ENCODE measurements around the gene TSPAN18. TPM values are rescaled to one million over a fixed set of nuclear protein-coding genes. Genes with fewer than 3 reads are reported as not detected.

The TSPAN18 gene
- total RNA-seq, 3 donors from 2014 or later = 1.0 to 2.0 (median 1.8) TPM

- no peak for DNase-seq (ENCODE audit: low spot score in 2 of 2)
- Histone ChIP-seq H3K36me3 (no peaks in the 10 kb centered on the region), H3K27ac (no peak overlapping the region), H3K4me1 (no peaks in the 10 kb centered on the region), H3K4me3 (no peak overlapping the region), H3K27me3 (no peaks in the 10 kb centered on the region), H3K9me3 (no peaks in the 10 kb centered on the region)
- intact Hi-C loops (cut with DNase I; ENCODE audit: low total_unique reads) = no loop called here
- TF ChIP-seq POLR2AphosphoS5 (IDR thresholded peaks at IDR 0.05) (no peak), POLR2A (IDR thresholded peaks at IDR 0.05) (no peak)
- TF ChIP-seq, protein P1, sequence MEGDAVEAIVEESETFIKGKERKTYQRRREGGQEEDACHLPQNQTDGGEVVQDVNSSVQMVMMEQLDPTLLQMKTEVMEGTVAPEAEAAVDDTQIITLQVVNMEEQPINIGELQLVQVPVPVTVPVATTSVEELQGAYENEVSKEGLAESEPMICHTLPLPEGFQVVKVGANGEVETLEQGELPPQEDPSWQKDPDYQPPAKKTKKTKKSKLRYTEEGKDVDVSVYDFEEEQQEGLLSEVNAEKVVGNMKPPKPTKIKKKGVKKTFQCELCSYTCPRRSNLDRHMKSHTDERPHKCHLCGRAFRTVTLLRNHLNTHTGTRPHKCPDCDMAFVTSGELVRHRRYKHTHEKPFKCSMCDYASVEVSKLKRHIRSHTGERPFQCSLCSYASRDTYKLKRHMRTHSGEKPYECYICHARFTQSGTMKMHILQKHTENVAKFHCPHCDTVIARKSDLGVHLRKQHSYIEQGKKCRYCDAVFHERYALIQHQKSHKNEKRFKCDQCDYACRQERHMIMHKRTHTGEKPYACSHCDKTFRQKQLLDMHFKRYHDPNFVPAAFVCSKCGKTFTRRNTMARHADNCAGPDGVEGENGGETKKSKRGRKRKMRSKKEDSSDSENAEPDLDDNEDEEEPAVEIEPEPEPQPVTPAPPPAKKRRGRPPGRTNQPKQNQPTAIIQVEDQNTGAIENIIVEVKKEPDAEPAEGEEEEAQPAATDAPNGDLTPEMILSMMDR (IDR thresholded peaks at IDR 0.05) = no peak
Measured at GRCh38 chr11:44792171-44792570, 65.4 kb downstream of the TSPAN18 start.

DNA sequence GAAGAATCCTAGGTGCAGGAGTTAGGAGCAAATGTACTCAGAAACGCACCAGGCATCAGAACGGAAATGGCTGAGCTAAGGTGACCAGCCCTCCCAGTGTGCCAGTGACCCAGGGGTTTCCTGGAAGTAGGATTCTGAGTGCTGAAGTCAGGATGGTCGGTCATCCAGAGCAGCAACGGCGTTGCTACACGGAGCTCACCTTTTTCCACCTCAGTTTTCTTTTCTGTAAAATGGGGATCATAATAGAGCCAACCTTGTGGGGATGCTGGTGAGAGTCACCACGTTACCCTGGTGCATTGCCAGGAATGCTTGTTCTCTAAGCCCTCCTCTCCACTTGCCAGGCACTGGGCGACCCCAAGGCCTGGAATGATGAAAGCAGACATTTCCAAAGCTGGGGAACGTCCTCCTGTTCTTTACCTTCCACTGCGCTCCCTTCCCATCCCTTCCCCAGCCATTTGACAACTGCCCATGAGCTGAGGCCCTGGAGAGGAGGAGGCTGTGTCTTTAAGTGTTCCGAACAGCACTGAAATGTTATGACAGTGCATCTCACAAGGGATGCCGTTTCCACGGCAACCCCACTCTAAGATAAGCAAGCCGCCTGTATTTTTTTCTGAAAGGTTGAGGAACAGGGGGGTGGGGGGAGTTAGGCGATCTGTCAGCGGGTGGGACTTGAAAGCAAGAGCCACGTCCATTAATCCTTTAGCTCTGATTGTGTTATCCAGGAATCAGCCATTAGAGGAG lies 66.8 kb downstream of the TSPAN18 start:
- Histone ChIP-seq H3K4me1 (no peaks in the 10 kb centered on the region), H3K27ac (no peak overlapping the region), H3K9me3 (no peaks in the 10 kb centered on the region), H3K36me3 (no peaks in the 10 kb centered on the region), H3K4me3 (no peak overlapping the region), H3K27me3 (no peaks in the 10 kb centered on the region)
- intact Hi-C loops (cut with DNase I; ENCODE audit: low total_unique reads) = no loop called here
- no peak for DNase-seq (ENCODE audit: low spot score in 2 of 2)
- TF ChIP-seq, protein P1 (IDR thresholded peaks at IDR 0.05) = no peak
- TF ChIP-seq POLR2A (IDR thresholded peaks at IDR 0.05) = no peak
- TF ChIP-seq POLR2AphosphoS5 (IDR thresholded peaks at IDR 0.05) = no peak

- Histone ChIP-seq H3K27me3 (no peaks in the 10 kb centered on the region), H3K4me3 (no peak overlapping the region), H3K27ac (no peak overlapping the region), H3K36me3 (no peaks in the 10 kb centered on the region), H3K4me1 (no peaks in the 10 kb centered on the region), H3K9me3 (no peaks in the 10 kb centered on the region)
- no peak for DNase-seq (ENCODE audit: low spot score in 2 of 2)
- intact Hi-C loops (cut with DNase I; ENCODE audit: low total_unique reads) = no loop called here
- TF ChIP-seq POLR2A (IDR thresholded peaks at IDR 0.05) (no peak), POLR2AphosphoS5 (IDR thresholded peaks at IDR 0.05) (no peak)
- TF ChIP-seq, protein P1 (IDR thresholded peaks at IDR 0.05) = no peak
Measured at GRCh38 chr11:44795803-44796535, 69.2 kb downstream of the TSPAN18 start.

DNA sequence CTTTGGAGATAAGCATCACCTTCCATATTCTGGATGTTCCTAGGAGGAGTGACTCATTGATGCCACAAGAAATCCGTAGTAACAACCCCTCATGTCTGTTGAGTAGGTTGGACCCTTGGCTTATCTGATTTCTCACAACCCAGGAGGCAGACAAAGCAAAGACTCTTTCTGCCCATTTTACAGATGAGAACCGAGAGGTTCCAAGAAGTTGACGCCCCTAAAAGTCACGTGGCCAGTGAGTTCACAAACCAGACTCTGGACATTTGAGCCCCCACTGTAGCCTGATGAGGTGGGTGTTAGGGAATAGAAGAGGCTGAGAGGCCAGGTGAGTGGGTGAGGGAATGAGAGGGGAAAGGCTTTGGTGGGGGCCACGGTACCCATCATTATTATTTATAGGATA lies 70.3 kb downstream of the TSPAN18 start:
- TF ChIP-seq, protein P1 (IDR thresholded peaks at IDR 0.05) = no peak
- TF ChIP-seq POLR2AphosphoS5 (IDR thresholded peaks at IDR 0.05) (no peak), POLR2A (IDR thresholded peaks at IDR 0.05) (no peak)
- no peak for DNase-seq (ENCODE audit: low spot score in 2 of 2)

More for the DNA sequence above, 70.3 kb downstream of the TSPAN18 start:
- no peaks in the 10 kb centered on the region for H3K27me3 ChIP-seq
- no peak overlapping the region for H3K27ac ChIP-seq
- no peaks in the 10 kb centered on the region for H3K4me1 ChIP-seq
- no peak overlapping the region for H3K4me3 ChIP-seq
- H3K9me3 ChIP-seq = no peaks in the 10 kb centered on the region
- H3K36me3 ChIP-seq = no peaks in the 10 kb centered on the region
- intact Hi-C loops (cut with DNase I; ENCODE audit: low total_unique reads) = no loop called here

All from breast epithelium (tissue), 4 donors.